Thyroid gland (tissue), 4 donors: Measurements from ENCODE around the gene KCTD17.

Experiments used
- CTCF ChIP-seq, 6 experiments: fragments of 200-600 bp in 3 of 6; fragments of 450-650 bp in 3 of 6; sonication (generic) in 3 of 6; IDR thresholded peaks; one replicate each; pipeline ENCODE4 v1.5.1; 2016 to 2019; ENCODE audit warnings: antibody characterized with exemption in 6 of 6, mild to moderate bottlenecking in 2 of 6, inconsistent platforms in 1 of 6, moderate library complexity in 1 of 6
- POLR2A ChIP-seq, 2 donors: fragments of 450-650 bp; IDR thresholded peaks; one replicate each; pipeline ENCODE4 v1.6.1; 2017; ENCODE audit warnings: antibody characterized with exemption in 2 of 2, mild to moderate bottlenecking in 2 of 2, moderate library complexity in 1 of 2

GRCh38 chr22:37061611-37062375 lies 10.3 kb downstream of the KCTD17 start:
- TF ChIP-seq CTCF (IDR thresholded peaks at IDR 0.05), result no peak
- no peak for TF ChIP-seq POLR2A (IDR thresholded peaks at IDR 0.05)
